ENCODE results near the gene ACSS1.
A peak's percentile ranks its signal among the peaks of the same experiment; 100 is the strongest.

ACSS1 gene

GRCh38 chr20:25058051-25058846 is at the start of gene ACSS1:
Gene ACSS1 (minus strand): TSS chr20:25058139. CDS start chr20:25058102, 37 bp downstream.
- no peak for TF ChIP-seq CTCF (IDR thresholded peaks at IDR 0.05)
- Histone ChIP-seq H3K4me1 (ENCODE audit: control insufficient read depth in 1 of 2, insufficient read depth in 1 of 2, low read depth in 1 of 2, low read length in 1 of 2) (peaks cover 27 to 34% of the 10 kb centered on the region in 2 experiments), H3K4me3 (ENCODE audit: low read depth in 1 of 2, low read length in 1 of 2) (peak within 1 kb of the TSS; percentile 81 to 84), H3K27ac (peak within 1 kb of the TSS; percentile 74), H3K27me3 (peaks cover 25% of the 10 kb centered on the region), H3K36me3 (no peaks in the 10 kb centered on the region), H3K9me3 (no peaks in the 10 kb centered on the region)

- H3K27me3 ChIP-seq = peaks cover 15% of the 10 kb centered on the region
Observed at GRCh38 chr20:25103526-25103925, 45.6 kb upstream of the ACSS1 start.

GRCh38 chr20:25100914-25101313 is 43.0 kb upstream of the ACSS1 start:
- H3K9me3 ChIP-seq = no peaks in the 10 kb centered on the region
- TF ChIP-seq CTCF (IDR thresholded peaks at IDR 0.05) = no peak
- H3K27ac ChIP-seq = no peak overlapping the region
- no peaks in the 10 kb centered on the region for H3K36me3 ChIP-seq
- H3K27me3 ChIP-seq = peaks cover 38% of the 10 kb centered on the region
- H3K4me1 ChIP-seq (ENCODE audit: control insufficient read depth in 1 of 2, insufficient read depth in 1 of 2, low read depth in 1 of 2, low read length in 1 of 2) = no peaks in the 10 kb centered on the region
- no peak overlapping the region for H3K4me3 ChIP-seq (ENCODE audit: low read depth in 1 of 2, low read length in 1 of 2)

More at GRCh38 chr20:25103526-25103925, 45.6 kb upstream of the ACSS1 start:
- H3K4me3 ChIP-seq (ENCODE audit: low read depth in 1 of 2, low read length in 1 of 2) = no peak overlapping the region
- no peak overlapping the region for H3K27ac ChIP-seq
- H3K9me3 ChIP-seq = no peaks in the 10 kb centered on the region
- no peak for TF ChIP-seq CTCF (IDR thresholded peaks at IDR 0.05)
- H3K36me3 ChIP-seq = no peaks in the 10 kb centered on the region
- no peaks in the 10 kb centered on the region for H3K4me1 ChIP-seq (ENCODE audit: control insufficient read depth in 1 of 2, insufficient read depth in 1 of 2, low read depth in 1 of 2, low read length in 1 of 2)

- no peaks in the 10 kb centered on the region for H3K9me3 ChIP-seq
- TF ChIP-seq CTCF (IDR thresholded peaks at IDR 0.05) = no peak
- H3K27me3 ChIP-seq = peaks cover 49% of the 10 kb centered on the region
- H3K4me1 ChIP-seq (ENCODE audit: control insufficient read depth in 1 of 2, insufficient read depth in 1 of 2, low read depth in 1 of 2, low read length in 1 of 2) = no peaks in the 10 kb centered on the region
- no peaks in the 10 kb centered on the region for H3K36me3 ChIP-seq
- H3K4me3 ChIP-seq (ENCODE audit: low read depth in 1 of 2, low read length in 1 of 2) = no peak overlapping the region
- no peak overlapping the region for H3K27ac ChIP-seq
Observed at GRCh38 chr20:25099601-25100140, 41.7 kb upstream of the ACSS1 start.

GRCh38 chr20:25097498-25097897 is 39.6 kb upstream of the ACSS1 start:
- no peaks in the 10 kb centered on the region for H3K4me1 ChIP-seq (ENCODE audit: control insufficient read depth in 1 of 2, insufficient read depth in 1 of 2, low read depth in 1 of 2, low read length in 1 of 2)
- H3K36me3 ChIP-seq = no peaks in the 10 kb centered on the region
- peaks cover 59% of the 10 kb centered on the region for H3K27me3 ChIP-seq
- no peak overlapping the region for H3K4me3 ChIP-seq (ENCODE audit: low read depth in 1 of 2, low read length in 1 of 2)
- no peaks in the 10 kb centered on the region for H3K9me3 ChIP-seq
- no peak overlapping the region for H3K27ac ChIP-seq
- TF ChIP-seq CTCF (IDR thresholded peaks at IDR 0.05) = no peak

Measured in neutrophil (primary cell).